C4-2B (cell line): ENCODE measurements around the gene KAT6B.

Source experiments
- H3K27ac ChIP-seq: fragments of 450-650 bp; 2 replicates; pipeline ENCODE4 v1.5.1; 2017
- CTCF ChIP-seq: fragments of 450-650 bp; conservative IDR thresholded peaks from 2 replicates; pipeline ENCODE4 v1.5.1; 2017; ENCODE audit warnings: mild to moderate bottlenecking
- ZFX ChIP-seq: fragments of 450-650 bp; IDR thresholded peaks from 2 replicates; pipeline ENCODE4 v1.6.1; 2017

KAT6B gene

DNA sequence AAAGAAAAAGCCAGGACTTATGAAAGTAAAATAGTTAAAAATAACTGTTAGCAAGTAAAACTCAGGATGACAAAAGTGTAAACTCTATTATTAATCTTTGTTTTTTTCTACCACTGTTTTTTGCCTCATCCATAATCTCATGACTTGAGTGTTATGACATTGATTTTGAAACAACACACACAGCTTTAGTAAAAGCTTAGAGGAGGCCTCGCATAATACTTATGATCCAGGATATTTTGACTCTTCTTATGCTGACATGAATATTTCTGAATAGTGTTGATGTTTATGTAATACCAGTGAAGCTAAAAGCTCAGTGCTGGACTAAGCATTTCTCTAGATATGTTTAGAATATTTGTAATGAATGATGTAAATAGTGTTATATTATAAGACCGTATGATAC, 10.5 kb downstream of the KAT6B start:
- H3K27ac ChIP-seq: no peak overlapping the region
- TF ChIP-seq ZFX (no peak), CTCF (no peak)

DNA sequence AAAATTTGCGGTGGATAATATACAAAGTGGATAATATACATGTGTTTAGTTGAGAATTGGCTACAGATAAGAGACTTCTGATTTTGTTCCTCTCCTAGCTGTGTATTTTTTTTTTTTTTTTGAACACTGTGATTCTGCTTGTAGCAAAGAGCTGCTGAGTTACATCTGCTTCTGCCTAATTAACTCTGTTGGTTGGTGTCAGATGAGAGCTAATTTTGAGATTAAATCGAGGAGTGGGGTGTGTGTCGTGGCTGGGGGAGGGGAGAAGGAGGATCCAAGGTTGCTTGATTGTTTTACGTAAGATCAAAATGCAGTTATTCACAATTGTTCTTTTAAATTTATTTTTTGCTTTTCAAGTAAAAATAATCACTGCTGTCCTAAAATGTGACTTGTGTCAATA, 11.3 kb downstream of the KAT6B start:
- H3K27ac ChIP-seq: no peak overlapping the region
- TF ChIP-seq ZFX (no peak), CTCF (no peak)

DNA sequence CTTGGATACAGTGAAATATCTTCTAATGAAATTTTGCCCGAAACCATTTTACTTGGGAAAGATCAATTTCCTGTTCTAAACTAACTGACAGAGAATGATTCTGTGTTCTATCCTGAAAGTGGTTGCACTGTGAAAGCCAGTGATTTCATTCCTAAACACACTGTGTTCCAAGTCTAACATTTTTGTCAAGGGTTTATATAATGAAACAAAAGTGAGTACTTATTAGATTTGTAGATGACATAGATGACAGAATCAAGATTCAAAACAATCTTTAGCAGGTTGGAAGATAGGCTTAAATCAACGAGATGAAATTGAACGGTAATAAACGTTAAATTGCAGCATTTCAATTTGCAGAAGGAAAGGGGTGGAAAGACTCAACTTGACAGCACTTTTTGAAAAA, 13.3 kb downstream of the KAT6B start:
- TF ChIP-seq CTCF (no peak), ZFX (no peak)

GRCh38 chr10:74841265-74841973, 15.0 kb downstream of the KAT6B start:
- TF ChIP-seq ZFX (no peak), CTCF (no peak)
- no peak overlapping the region for H3K27ac ChIP-seq

More for the DNA sequence above, 13.3 kb downstream of the KAT6B start:
- no peak overlapping the region for H3K27ac ChIP-seq

DNA sequence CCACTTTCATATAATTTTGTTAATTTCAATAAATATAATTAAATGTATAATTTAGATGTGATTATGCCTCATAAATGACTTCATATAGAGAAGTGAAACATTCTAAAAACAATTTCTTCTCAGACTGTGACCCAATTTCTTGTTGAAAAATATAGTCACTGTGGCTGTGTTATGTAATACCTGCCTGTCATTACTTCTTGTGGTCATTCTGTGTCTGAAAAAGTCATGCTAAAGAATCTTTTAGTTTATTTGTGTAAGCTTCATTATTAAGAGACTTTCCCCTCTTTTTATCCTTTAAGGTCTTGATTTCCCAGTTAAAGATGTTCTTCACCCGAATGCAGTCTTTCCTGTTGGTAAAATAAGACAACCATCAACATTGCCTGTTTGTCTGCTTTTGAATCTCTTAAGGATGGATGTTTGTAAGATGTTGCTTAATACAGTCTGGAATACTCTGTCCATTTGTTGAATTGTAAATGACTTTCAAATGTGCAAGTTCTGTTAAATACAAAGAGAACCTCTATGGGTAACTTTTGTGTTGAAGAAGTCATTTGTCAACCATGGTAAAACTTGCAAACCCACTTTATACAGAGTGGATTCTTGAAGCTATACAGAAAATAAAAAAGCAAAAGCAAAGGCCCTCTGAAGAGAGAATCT, 16.0 kb downstream of the KAT6B start:
- H3K27ac ChIP-seq: no peak overlapping the region
- TF ChIP-seq CTCF: no peak
- TF ChIP-seq ZFX: no peak

- H3K27ac ChIP-seq: no peak overlapping the region
- TF ChIP-seq CTCF: no peak
- TF ChIP-seq ZFX: no peak
Observed at GRCh38 chr10:74846958-74847357, 20.6 kb downstream of the KAT6B start.

GRCh38 chr10:74851831-74852230, 25.4 kb downstream of the KAT6B start:
- TF ChIP-seq CTCF (no peak), ZFX (no peak)
- no peak overlapping the region for H3K27ac ChIP-seq
